DND-41 (cell line): ENCODE results near the gene CD200.

ENCODE experiments used
- EZH2 ChIP-seq: IDR thresholded peaks from 3 replicates; pipeline ENCODE4 v1.6.1; 2012; ENCODE audit warnings: borderline replicate concordance, low read depth, mild to moderate bottlenecking, moderate library complexity, low read length, inconsistent platforms; ENCODE audit not compliant: severe bottlenecking
- TF ChIP-seq, protein P1 (sequence below): IDR thresholded peaks from 2 replicates; pipeline ENCODE4 v1.5.1; 2012; ENCODE audit warnings: borderline replicate concordance, low read length, moderate library complexity, mild to moderate bottlenecking; ENCODE audit not compliant: poor library complexity, severe bottlenecking; ENCODE audit errors: extremely low read depth

DNA sequence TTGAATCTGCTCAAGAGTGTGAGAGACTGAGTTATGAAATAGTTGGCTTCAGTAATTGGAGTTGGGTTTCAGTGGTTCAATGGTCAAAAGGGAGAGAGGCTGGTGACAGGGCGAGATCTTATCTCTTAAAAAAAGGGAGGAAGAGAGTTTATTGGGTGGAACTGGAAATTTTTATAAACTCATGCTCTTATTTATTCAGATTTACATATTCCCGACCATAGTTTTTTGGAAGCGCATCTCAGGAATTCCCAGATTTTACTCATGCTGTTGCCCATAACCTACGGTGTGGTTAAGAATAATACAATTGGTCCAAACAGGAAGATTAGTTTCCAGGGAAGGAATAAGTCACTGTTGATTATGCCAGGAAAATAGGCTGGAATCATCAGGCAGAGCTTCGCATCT is 41.4 kb downstream of the CD200 start:
- TF ChIP-seq, protein P1, sequence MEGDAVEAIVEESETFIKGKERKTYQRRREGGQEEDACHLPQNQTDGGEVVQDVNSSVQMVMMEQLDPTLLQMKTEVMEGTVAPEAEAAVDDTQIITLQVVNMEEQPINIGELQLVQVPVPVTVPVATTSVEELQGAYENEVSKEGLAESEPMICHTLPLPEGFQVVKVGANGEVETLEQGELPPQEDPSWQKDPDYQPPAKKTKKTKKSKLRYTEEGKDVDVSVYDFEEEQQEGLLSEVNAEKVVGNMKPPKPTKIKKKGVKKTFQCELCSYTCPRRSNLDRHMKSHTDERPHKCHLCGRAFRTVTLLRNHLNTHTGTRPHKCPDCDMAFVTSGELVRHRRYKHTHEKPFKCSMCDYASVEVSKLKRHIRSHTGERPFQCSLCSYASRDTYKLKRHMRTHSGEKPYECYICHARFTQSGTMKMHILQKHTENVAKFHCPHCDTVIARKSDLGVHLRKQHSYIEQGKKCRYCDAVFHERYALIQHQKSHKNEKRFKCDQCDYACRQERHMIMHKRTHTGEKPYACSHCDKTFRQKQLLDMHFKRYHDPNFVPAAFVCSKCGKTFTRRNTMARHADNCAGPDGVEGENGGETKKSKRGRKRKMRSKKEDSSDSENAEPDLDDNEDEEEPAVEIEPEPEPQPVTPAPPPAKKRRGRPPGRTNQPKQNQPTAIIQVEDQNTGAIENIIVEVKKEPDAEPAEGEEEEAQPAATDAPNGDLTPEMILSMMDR, result no peak
- TF ChIP-seq EZH2, result no peak
